Activated naive CD4-positive, alpha-beta T cell treated with anti-CD3 and anti-CD28 coated beads, Interleukin-2, amount 50 U/mL, for 24 hours (primary cell): ENCODE results near the gene DLAT.

Source experiments
- H3K27ac Mint-ChIP-seq: one replicate; pipeline ENCODE4 v1.8.0; 2021; ENCODE audit warnings: mild to moderate bottlenecking, mixed read lengths
- H3K27me3 Mint-ChIP-seq: one replicate; pipeline ENCODE4 v1.8.0; 2021; ENCODE audit warnings: mixed read lengths
- H3K36me3 Mint-ChIP-seq: one replicate; pipeline ENCODE4 v1.8.0; 2021; ENCODE audit warnings: mixed read lengths
- H3K4me1 Mint-ChIP-seq: one replicate; pipeline ENCODE4 v1.8.0; 2021; ENCODE audit warnings: mixed read lengths
- H3K4me3 Mint-ChIP-seq: one replicate; pipeline ENCODE4 v1.8.0; 2021; ENCODE audit warnings: mild to moderate bottlenecking, mixed read lengths
- H3K9me3 Mint-ChIP-seq: one replicate; pipeline ENCODE4 v1.8.0; 2021; ENCODE audit warnings: mixed read lengths

DLAT gene

GRCh38 chr11:112024773-112025678 lies at the start of gene DLAT:
TSS of gene DLAT (plus strand) at chr11:112025408. CDS start at chr11:112025473, 65 bp downstream.
- Mint-ChIP-seq H3K27ac (peak within 1 kb of the TSS; percentile 100), H3K27me3 (no peaks in the 10 kb centered on the region), H3K9me3 (no peaks in the 10 kb centered on the region), H3K4me3 (peak within 1 kb of the TSS; percentile 100), H3K36me3 (peaks cover 8% of the 10 kb centered on the region), H3K4me1 (peaks cover 31% of the 10 kb centered on the region)

GRCh38 chr11:111976119-111976766 lies 49.0 kb upstream of the DLAT start:
- Mint-ChIP-seq H3K27ac (no peak overlapping the region), H3K27me3 (peaks cover 9% of the 10 kb centered on the region), H3K9me3 (no peaks in the 10 kb centered on the region)

GRCh38 chr11:111976767-111977145 lies 48.5 kb upstream of the DLAT start:
- H3K36me3 Mint-ChIP-seq: peaks cover 3% of the 10 kb centered on the region
- peaks cover 9% of the 10 kb centered on the region for H3K4me1 Mint-ChIP-seq
- H3K27me3 Mint-ChIP-seq: peaks cover 9% of the 10 kb centered on the region
- no peak overlapping the region for H3K27ac Mint-ChIP-seq
- no peaks in the 10 kb centered on the region for H3K9me3 Mint-ChIP-seq
- H3K4me3 Mint-ChIP-seq: peak overlapping the region; percentile 66

More at GRCh38 chr11:111976119-111976766, 49.0 kb upstream of the DLAT start:
- Mint-ChIP-seq H3K36me3 (peaks cover 4% of the 10 kb centered on the region), H3K4me3 (peak overlapping the region; percentile 66), H3K4me1 (peaks cover 8% of the 10 kb centered on the region)

DNA sequence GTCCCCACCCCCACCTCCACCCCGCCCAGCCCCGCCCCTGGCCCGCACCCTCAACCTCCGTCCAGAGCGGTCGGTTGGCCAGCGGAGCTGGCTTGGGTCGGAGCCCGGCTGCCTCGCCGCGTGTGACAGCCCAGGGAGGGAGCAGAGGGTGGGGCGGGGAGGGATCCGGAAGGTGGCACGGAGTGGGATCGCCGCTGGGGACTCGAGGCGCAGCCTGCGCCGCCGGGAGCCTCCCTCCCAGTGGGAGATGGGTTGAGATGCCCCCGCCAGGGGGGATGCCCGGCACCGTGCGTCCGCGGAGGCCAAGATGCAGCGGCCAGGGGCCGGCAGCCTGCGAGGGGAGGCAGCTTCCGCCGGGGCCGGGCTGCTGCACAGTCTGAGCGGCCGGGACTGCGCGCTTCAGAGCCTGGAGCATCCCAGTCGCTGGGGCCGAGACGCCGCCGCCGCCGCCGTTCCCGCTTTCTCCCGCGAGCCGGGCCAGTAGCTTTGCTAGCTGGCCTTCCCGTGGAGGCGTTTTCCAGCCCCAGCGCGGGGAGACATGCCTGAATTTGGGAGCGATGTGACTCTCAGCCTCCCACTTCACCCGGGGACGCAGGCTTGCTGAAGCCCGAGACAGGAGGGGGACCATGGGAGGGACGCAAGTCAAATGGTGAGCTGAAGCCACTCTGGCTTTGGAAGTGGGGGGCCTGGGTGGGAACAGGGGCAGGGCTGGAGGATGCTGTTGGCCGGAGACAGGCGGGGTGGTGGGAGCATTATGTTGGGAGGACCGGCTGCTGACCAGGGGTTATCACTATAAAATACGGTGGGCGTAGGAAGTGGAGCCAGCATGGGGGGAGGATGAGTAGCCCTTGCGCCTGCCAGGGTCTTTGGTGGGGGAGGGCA lies 47.8 kb upstream of the DLAT start:
- Mint-ChIP-seq H3K36me3 (peaks cover 6% of the 10 kb centered on the region), H3K9me3 (no peaks in the 10 kb centered on the region), H3K4me1 (peaks cover 14% of the 10 kb centered on the region), H3K27ac (peak overlapping the region; percentile 56), H3K27me3 (peaks cover 9% of the 10 kb centered on the region), H3K4me3 (peak overlapping the region; percentile 66)

GRCh38 chr11:111978028-111978771 lies 47.0 kb upstream of the DLAT start:
- Mint-ChIP-seq H3K27me3 (peaks cover 9% of the 10 kb centered on the region), H3K27ac (peak overlapping the region; percentile 56), H3K9me3 (no peaks in the 10 kb centered on the region), H3K4me1 (peaks cover 14% of the 10 kb centered on the region), H3K4me3 (peak overlapping the region; percentile 65), H3K36me3 (peaks cover 5% of the 10 kb centered on the region)

DNA sequence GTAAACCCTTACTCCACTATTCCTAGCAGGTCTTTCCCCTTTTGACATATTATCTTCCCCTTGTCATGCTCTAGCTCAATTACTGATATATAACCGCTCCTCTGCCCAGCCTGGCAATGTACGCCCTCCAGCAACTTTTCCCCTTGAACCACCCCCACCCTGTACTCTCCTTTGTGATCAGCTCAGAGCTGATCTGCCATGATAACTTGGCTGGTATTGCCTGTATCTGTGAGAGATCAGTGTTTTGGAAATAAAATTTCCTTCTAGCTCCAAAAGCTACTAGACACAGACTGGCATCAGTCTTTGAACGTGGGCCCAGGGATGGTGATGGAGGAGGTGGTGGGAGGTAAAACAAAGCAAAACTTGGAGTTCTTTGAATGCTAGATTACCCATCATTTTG lies 45.1 kb upstream of the DLAT start:
- no peaks in the 10 kb centered on the region for H3K9me3 Mint-ChIP-seq
- H3K4me3 Mint-ChIP-seq: no peak overlapping the region
- peaks cover 14% of the 10 kb centered on the region for H3K4me1 Mint-ChIP-seq
- peaks cover 9% of the 10 kb centered on the region for H3K27me3 Mint-ChIP-seq
- no peak overlapping the region for H3K27ac Mint-ChIP-seq
- peaks cover 5% of the 10 kb centered on the region for H3K36me3 Mint-ChIP-seq

DNA sequence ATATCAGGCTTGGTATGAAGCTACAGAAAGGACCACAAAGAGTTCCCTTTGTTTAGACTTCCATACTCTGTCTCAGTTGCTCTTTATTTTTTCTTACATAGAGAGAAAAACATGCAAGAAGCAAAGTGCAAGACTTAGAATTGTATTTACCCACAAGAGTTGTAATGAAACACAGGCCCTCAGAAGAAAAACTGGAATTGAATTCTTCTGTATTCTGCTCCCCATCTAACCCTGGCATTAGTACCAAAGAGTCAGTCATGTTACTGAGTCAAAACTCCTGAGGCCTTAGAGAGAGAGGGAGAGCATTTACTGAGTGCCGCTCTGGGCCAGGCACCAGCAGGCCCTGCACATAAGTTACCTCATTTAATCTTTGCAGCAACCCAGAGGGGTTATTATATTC lies 43.9 kb upstream of the DLAT start:
- peaks cover 5% of the 10 kb centered on the region for H3K36me3 Mint-ChIP-seq
- no peaks in the 10 kb centered on the region for H3K9me3 Mint-ChIP-seq
- H3K27me3 Mint-ChIP-seq: peaks cover 9% of the 10 kb centered on the region
- H3K27ac Mint-ChIP-seq: no peak overlapping the region
- H3K4me1 Mint-ChIP-seq: peaks cover 14% of the 10 kb centered on the region
- H3K4me3 Mint-ChIP-seq: no peak overlapping the region

DNA sequence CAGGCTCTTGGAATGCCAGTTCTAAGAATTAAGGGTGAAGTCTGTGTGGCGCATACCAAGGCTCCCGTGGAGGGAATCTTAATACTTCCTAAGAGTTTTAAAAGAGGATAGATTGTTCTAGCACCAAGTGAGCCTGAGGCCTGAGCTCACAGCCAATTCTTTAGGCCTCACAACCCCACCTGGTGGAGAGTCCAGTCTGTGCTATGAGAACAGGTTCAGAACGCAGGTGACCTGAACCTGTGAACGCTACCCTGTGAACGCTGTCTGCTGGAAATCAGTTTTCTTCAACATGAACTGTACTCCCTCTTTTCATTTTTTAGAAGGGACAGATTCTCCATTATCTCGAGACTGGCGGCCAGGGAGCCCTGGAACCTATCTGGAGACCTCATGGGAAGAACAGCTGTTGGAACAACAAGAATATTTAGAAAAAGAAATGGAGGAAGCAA lies 43.2 kb upstream of the DLAT start:
- Mint-ChIP-seq H3K4me3 (no peak overlapping the region), H3K9me3 (no peaks in the 10 kb centered on the region), H3K27ac (no peak overlapping the region), H3K27me3 (peaks cover 9% of the 10 kb centered on the region), H3K4me1 (peaks cover 14% of the 10 kb centered on the region), H3K36me3 (peaks cover 5% of the 10 kb centered on the region)

DNA sequence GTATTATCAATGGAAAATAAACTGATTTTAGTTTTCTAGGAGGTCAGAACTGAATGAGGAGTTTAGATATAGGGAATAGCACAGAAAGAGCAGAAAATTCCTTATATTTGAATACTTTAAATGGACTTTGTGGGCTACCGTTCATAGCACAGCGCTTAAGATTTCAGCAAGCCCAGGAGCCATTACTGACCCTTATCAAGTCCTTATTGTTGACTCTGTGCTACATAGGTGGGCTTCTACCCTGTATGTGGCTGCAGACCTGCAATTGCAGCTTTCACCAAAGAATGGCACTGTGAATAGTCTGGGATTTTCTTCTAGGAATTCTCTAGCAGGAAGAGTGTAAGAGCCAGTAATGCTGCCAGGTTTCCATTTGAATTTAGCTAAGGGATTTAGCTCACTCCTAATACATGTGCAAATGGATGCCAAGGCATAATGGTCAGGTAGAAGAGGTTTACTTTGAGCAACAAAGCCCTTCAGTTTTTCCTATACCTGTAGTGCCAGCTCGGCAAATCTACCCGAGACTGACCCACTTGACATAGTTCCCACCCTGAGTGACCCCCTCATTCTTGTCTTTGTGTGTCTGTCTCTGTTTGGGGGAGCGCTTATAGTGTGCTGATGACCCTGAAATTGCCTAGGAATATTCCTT lies 42.5 kb upstream of the DLAT start:
- Mint-ChIP-seq H3K27me3 (peaks cover 9% of the 10 kb centered on the region), H3K9me3 (no peaks in the 10 kb centered on the region), H3K27ac (no peak overlapping the region), H3K36me3 (peaks cover 5% of the 10 kb centered on the region), H3K4me3 (no peak overlapping the region), H3K4me1 (peaks cover 11% of the 10 kb centered on the region)

DNA sequence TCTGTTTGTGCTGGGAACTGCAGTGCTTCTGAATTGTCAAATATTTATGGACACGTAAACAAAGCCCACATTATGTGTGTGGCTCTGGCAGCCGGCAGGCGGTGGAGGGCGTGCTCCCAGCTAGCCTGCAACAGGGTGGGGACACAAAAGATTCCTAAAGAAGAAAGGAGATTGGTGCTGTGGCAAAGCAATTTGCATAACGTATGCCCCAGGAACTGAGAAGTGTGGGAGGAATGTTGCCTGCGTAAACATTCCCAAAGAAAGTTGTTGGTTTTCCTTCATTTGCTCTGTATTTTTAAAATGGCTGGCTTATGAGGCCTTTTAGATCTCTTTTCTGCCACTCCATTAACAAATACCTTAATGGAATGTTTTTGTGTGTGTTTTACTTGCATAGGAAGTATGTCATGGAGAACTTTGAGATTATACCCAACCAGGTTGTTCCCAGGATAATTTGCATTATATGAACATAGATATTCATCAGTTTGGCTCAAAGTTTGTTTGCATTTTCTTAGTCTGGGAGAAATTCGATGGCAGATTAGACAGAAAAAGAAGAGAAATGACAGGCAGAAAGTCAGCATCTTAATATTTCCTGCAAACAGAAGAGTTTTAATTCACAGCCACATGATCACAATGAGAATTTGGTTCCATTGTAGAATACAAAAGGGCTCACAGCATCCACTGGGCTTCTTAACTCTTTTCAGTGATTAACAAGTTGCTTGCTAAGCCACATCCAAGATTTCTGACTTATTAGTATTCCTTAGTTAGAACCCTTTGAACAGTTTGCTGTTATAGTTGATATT lies 41.8 kb upstream of the DLAT start:
- no peak overlapping the region for H3K4me3 Mint-ChIP-seq
- peaks cover 6% of the 10 kb centered on the region for H3K4me1 Mint-ChIP-seq
- H3K36me3 Mint-ChIP-seq: peaks cover 5% of the 10 kb centered on the region
- H3K27ac Mint-ChIP-seq: no peak overlapping the region
- no peaks in the 10 kb centered on the region for H3K9me3 Mint-ChIP-seq
- H3K27me3 Mint-ChIP-seq: peaks cover 5% of the 10 kb centered on the region

- Mint-ChIP-seq H3K27ac (no peak overlapping the region), H3K4me1 (peaks cover 6% of the 10 kb centered on the region), H3K9me3 (no peaks in the 10 kb centered on the region), H3K36me3 (peaks cover 6% of the 10 kb centered on the region), H3K4me3 (no peak overlapping the region), H3K27me3 (no peaks in the 10 kb centered on the region)
Measured at GRCh38 chr11:111986589-111986988, 38.6 kb upstream of the DLAT start.

- Mint-ChIP-seq H3K9me3 (no peaks in the 10 kb centered on the region), H3K4me3 (no peak overlapping the region), H3K27ac (no peak overlapping the region), H3K27me3 (no peaks in the 10 kb centered on the region), H3K4me1 (no peaks in the 10 kb centered on the region), H3K36me3 (peaks cover 4% of the 10 kb centered on the region)
Measured at GRCh38 chr11:111990381-111990780, 34.8 kb upstream of the DLAT start.

DNA sequence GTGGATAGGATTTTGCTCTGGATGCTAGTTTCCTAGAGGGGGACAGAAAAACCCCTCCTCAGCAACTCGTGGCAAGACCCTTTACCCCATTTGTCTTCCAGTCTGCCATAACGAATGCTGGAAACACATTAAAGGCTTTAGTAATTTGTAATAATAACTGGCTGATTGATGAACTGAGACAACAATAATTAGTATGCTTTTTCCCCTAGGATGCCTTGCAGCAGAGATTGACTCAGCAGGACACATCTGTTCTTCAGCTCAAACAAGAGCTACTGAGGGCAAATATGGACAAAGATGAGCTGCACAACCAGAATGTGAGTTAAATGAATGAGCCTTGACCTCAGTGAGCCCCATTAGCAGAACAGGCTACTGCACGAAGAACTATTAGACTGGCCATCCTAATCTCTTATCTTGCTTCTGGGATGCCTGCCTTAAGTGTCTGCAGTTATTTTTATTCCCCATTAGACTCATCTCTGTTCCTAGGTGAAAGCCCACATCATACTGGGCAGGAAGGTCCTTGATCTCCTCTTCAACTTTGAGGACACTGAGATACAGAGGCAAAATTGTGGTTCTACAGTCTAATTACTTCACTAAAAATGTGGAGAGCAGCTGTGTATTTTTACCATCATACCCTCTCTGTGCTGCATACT lies 32.9 kb upstream of the DLAT start:
- H3K27ac Mint-ChIP-seq: no peak overlapping the region
- H3K4me3 Mint-ChIP-seq: no peak overlapping the region
- H3K36me3 Mint-ChIP-seq: peaks cover 4% of the 10 kb centered on the region
- H3K27me3 Mint-ChIP-seq: no peaks in the 10 kb centered on the region
- H3K4me1 Mint-ChIP-seq: no peaks in the 10 kb centered on the region
- H3K9me3 Mint-ChIP-seq: no peaks in the 10 kb centered on the region
